Measurements from ENCODE around the gene ACSM5. TPM values are rescaled to one million over a fixed set of nuclear protein-coding genes. Genes with fewer than 3 reads are reported as not detected.

ACSM5 gene
- polyA plus RNA-seq, 1 donor (not counting 4 experiments of a cell fraction or from before 2014, with no cell fraction given), result not detected

GRCh38 chr16:20401475-20402016 is 7.8 kb upstream of the ACSM5 start:
- no peaks in the 10 kb centered on the region for H3K9me1 ChIP-seq (ENCODE audit: control insufficient read depth, extremely low read depth, insufficient read depth, low read length)
- H3K9me3 ChIP-seq (ENCODE audit: control insufficient read depth, low read depth, low read length), result no peaks in the 10 kb centered on the region
- H3K79me2 ChIP-seq (ENCODE audit: control insufficient read depth, insufficient read depth, low read length), result no peaks in the 10 kb centered on the region
- dilution Hi-C loops (cut with MboI; ENCODE audit: extremely low pct_ligation_motif_present, low sequenced_read_pairs), result no loop called here
- no peak for FAIRE-seq
- TF ChIP-seq CTCF (optimal IDR thresholded peaks at IDR 0.05 in 1 of 3, IDR thresholded peaks at IDR 0.05 in 1 of 3, conservative IDR thresholded peaks at IDR 0.05 in 1 of 3; ENCODE audit: extremely low read depth in 1 of 3, insufficient read depth in 2 of 3, low read length in 3 of 3), result no peak
- no peak for TF ChIP-seq EZH2 (IDR thresholded peaks at IDR 0.05; ENCODE audit: low read length)
- H3K27ac ChIP-seq (ENCODE audit: control insufficient read depth, insufficient read depth, low read length), result no peak overlapping the region
- no peak overlapping the region for H2AFZ ChIP-seq (ENCODE audit: control insufficient read depth, low read length)
- no peaks in the 10 kb centered on the region for H3K36me3 ChIP-seq (ENCODE audit: control insufficient read depth in 2 of 2, extremely low read depth in 1 of 2, insufficient read depth in 2 of 2, low read length in 2 of 2)
- H3K4me1 ChIP-seq (ENCODE audit: control insufficient read depth, extremely low read depth, insufficient read depth, low read length), result no peaks in the 10 kb centered on the region
- no peak overlapping the region for H3K4me3 ChIP-seq (ENCODE audit: control insufficient read depth in 2 of 3, extremely low read depth in 1 of 3, insufficient read depth in 2 of 3, low read depth in 1 of 3, low read length in 3 of 3)
- H3K9ac ChIP-seq (ENCODE audit: control insufficient read depth, extremely low read depth, insufficient read depth, low read length), result no peak overlapping the region
- H4K20me1 ChIP-seq (ENCODE audit: control insufficient read depth, extremely low read depth, insufficient read depth, low read length), result no peaks in the 10 kb centered on the region
- no peaks in the 10 kb centered on the region for H3K27me3 ChIP-seq (ENCODE audit: control insufficient read depth, extremely low read depth, insufficient read depth, low read length)
- DNase-seq (ENCODE audit: low read depth, low spot score), result no peak
- no peak overlapping the region for H3K4me2 ChIP-seq (ENCODE audit: control insufficient read depth, extremely low read depth, insufficient read depth, low read depth, low read length)

- Histone ChIP-seq H3K4me3 (ENCODE audit: control insufficient read depth in 2 of 3, extremely low read depth in 1 of 3, insufficient read depth in 2 of 3, low read depth in 1 of 3, low read length in 3 of 3) (no peak overlapping the region), H3K9ac (ENCODE audit: control insufficient read depth, extremely low read depth, insufficient read depth, low read length) (no peak overlapping the region), H3K9me1 (ENCODE audit: control insufficient read depth, extremely low read depth, insufficient read depth, low read length) (no peaks in the 10 kb centered on the region), H3K4me2 (ENCODE audit: control insufficient read depth, extremely low read depth, insufficient read depth, low read depth, low read length) (no peak overlapping the region), H3K79me2 (ENCODE audit: control insufficient read depth, insufficient read depth, low read length) (no peaks in the 10 kb centered on the region), H3K27me3 (ENCODE audit: control insufficient read depth, extremely low read depth, insufficient read depth, low read length) (no peaks in the 10 kb centered on the region), H3K9me3 (ENCODE audit: control insufficient read depth, low read depth, low read length) (no peaks in the 10 kb centered on the region), H4K20me1 (ENCODE audit: control insufficient read depth, extremely low read depth, insufficient read depth, low read length) (no peaks in the 10 kb centered on the region), H3K4me1 (ENCODE audit: control insufficient read depth, extremely low read depth, insufficient read depth, low read length) (no peaks in the 10 kb centered on the region), H3K36me3 (ENCODE audit: control insufficient read depth in 2 of 2, extremely low read depth in 1 of 2, insufficient read depth in 2 of 2, low read length in 2 of 2) (no peaks in the 10 kb centered on the region), H2AFZ (ENCODE audit: control insufficient read depth, low read length) (no peak overlapping the region), H3K27ac (ENCODE audit: control insufficient read depth, insufficient read depth, low read length) (no peak overlapping the region)
- TF ChIP-seq CTCF (optimal IDR thresholded peaks at IDR 0.05 in 1 of 3, IDR thresholded peaks at IDR 0.05 in 1 of 3, conservative IDR thresholded peaks at IDR 0.05 in 1 of 3; ENCODE audit: extremely low read depth in 1 of 3, insufficient read depth in 2 of 3, low read length in 3 of 3), result no peak
- no peak for TF ChIP-seq EZH2 (IDR thresholded peaks at IDR 0.05; ENCODE audit: low read length)
- no peak for DNase-seq (ENCODE audit: low read depth, low spot score)
- dilution Hi-C loops (cut with MboI; ENCODE audit: extremely low pct_ligation_motif_present, low sequenced_read_pairs), result no loop called here
- FAIRE-seq, result no peak
These were observed 6.7 kb upstream of the ACSM5 start for GRCh38 chr16:20402651-20403050.

All from keratinocyte (primary cell).